Measurements from ENCODE around the gene MBTPS2.

- TF ChIP-seq POLR2A (IDR thresholded peaks at IDR 0.05) (no peak), CTCF (IDR thresholded peaks at IDR 0.05) (no peak)
Observed at GRCh38 chrX:21840193-21840545, 752 bp downstream of the MBTPS2 start.
